ENCODE measurements around the gene LRCH4. TPM values are rescaled to one million over a fixed set of nuclear protein-coding genes. Genes with fewer than 3 reads are reported as not detected.

The LRCH4 gene
- total RNA-seq, 1 experiment from 2014 or later: 71.4 TPM

DNA sequence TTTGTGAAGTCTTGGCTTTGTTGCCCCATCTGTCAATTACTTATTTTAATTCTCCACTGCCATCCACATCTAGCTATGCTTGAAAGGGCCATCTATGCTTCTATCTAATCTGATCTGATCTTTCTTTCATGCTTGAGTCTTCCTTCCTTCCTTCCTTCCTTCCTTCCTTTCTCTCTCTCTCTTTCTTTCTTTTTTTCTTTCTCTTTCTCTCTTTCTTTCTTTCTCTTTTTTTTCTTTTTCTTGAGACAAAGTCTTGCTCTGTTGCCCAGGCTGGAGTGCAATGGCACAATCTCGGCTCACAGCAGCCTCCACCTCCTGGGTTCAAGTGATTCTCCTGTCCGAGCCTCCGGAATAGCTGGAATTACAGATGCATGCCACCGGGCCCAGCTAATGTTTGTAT lies 44.1 kb upstream of the LRCH4 start:
- H3K27me3 ChIP-seq (replicated peaks; ENCODE audit: control insufficient read depth, insufficient read depth, low read length): no peaks in the 10 kb centered on the region
- TF ChIP-seq, protein P1, sequence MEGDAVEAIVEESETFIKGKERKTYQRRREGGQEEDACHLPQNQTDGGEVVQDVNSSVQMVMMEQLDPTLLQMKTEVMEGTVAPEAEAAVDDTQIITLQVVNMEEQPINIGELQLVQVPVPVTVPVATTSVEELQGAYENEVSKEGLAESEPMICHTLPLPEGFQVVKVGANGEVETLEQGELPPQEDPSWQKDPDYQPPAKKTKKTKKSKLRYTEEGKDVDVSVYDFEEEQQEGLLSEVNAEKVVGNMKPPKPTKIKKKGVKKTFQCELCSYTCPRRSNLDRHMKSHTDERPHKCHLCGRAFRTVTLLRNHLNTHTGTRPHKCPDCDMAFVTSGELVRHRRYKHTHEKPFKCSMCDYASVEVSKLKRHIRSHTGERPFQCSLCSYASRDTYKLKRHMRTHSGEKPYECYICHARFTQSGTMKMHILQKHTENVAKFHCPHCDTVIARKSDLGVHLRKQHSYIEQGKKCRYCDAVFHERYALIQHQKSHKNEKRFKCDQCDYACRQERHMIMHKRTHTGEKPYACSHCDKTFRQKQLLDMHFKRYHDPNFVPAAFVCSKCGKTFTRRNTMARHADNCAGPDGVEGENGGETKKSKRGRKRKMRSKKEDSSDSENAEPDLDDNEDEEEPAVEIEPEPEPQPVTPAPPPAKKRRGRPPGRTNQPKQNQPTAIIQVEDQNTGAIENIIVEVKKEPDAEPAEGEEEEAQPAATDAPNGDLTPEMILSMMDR (IDR thresholded peaks at IDR 0.05; ENCODE audit: insufficient read depth in 1 of 2, low read depth in 1 of 2, low read length in 1 of 2, severe bottlenecking in 1 of 2, unreplicated experiment in 1 of 2): no peak
- H3K36me3 ChIP-seq (ENCODE audit: control insufficient read depth, insufficient read depth, low read length): no peaks in the 10 kb centered on the region
- intact Hi-C loops (cut with micrococcal nuclease; ENCODE audit: unreplicated experiment): loop anchor here (5.0 kb wide), 1 partner anchor 62 kb away; the partner anchor contains the start of gene GIGYF1
- no peaks in the 10 kb centered on the region for H3K4me1 ChIP-seq
- H3K9me3 ChIP-seq: no peaks in the 10 kb centered on the region
- ChIA-PET POLR2A (no interaction called here), CTCF (interaction anchor here (0.6 to 1.9 kb wide), 5 partner anchors 13 to 144 kb away, joined by 3 to 5 read pairs (median 4); partner anchors contain the start of genes GNB2 and MOSPD3)
- Mint-ChIP-seq H3K27me3 (ENCODE audit: insufficient read depth, unreplicated experiment) (no peaks in the 10 kb centered on the region), H3K36me3 (ENCODE audit: insufficient read depth, unreplicated experiment) (peaks cover 21% of the 10 kb centered on the region), H3K4me3 (ENCODE audit: unreplicated experiment) (no peak overlapping the region), H3K9me3 (ENCODE audit: unreplicated experiment) (no peaks in the 10 kb centered on the region), H3K4me1 (ENCODE audit: low read depth, unreplicated experiment) (no peaks in the 10 kb centered on the region), H3K27ac (ENCODE audit: unreplicated experiment) (no peak overlapping the region)
- no TSS peak for BruUV-seq (replicated peaks)
- DNase-seq: no peak
- no peak overlapping the region for H3K4me3 ChIP-seq (ENCODE audit: low read depth, low read length)

DNA sequence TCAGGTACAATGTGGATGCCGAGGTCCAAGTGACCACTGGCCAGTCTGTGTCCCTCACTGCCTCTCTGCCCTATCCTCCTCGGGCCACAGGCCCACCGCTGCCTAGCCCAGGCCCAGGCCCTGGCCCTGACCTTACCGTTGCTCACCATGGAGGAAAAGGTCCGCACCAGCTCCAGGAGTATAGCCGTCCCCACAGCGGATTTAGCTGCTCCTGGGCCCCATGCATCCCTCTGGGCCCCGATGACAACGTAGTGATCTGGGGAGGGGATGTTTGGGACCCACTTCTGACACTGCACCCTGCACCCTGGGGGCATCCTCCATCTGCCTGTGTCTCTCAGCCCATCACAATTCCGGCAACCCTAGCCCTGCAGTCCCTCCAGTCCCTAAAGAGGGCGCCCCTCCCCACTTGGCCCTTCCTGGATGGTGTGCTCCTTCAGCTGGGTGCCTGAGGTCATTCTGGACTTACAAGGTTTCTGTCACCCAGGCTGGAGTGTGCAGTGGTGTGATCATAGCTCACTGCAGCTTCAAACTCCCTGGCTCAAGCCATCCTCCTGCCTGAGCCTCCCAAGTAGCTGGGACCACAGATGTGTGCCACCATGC lies 43.3 kb upstream of the LRCH4 start:
- no peak overlapping the region for H3K4me3 ChIP-seq (ENCODE audit: low read depth, low read length)
- H3K4me1 Mint-ChIP-seq (ENCODE audit: low read depth, unreplicated experiment): no peaks in the 10 kb centered on the region

DNA sequence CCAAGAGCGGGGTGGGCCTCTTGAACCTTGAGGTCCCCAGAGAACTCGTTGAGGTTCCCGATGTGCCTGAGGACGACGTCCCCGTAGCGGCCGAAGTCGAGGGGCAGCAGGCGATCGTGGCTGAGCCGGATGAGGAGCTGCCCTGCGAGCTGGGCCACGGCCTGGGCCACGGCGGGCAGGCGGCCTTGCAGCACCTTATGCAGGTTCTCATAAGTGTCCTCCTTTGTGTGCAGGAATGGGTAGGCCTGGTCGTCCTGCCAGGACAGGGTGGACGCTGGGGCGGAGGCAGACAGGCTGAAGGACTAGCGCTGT lies 41.3 kb upstream of the LRCH4 start:
- POLR2A ChIA-PET: no interaction called here
- Mint-ChIP-seq H3K36me3 (ENCODE audit: insufficient read depth, unreplicated experiment) (peaks cover 7% of the 10 kb centered on the region), H3K4me3 (ENCODE audit: unreplicated experiment) (no peak overlapping the region), H3K4me1 (ENCODE audit: low read depth, unreplicated experiment) (no peaks in the 10 kb centered on the region), H3K9me3 (ENCODE audit: unreplicated experiment) (no peaks in the 10 kb centered on the region), H3K27ac (ENCODE audit: unreplicated experiment) (no peak overlapping the region), H3K27me3 (ENCODE audit: insufficient read depth, unreplicated experiment) (no peaks in the 10 kb centered on the region)
- no peak overlapping the region for H3K4me3 ChIP-seq (ENCODE audit: low read depth, low read length)
- no peak for DNase-seq
- no peaks in the 10 kb centered on the region for H3K9me3 ChIP-seq
- no peaks in the 10 kb centered on the region for H3K36me3 ChIP-seq (ENCODE audit: control insufficient read depth, insufficient read depth, low read length)
- H3K4me1 ChIP-seq: no peaks in the 10 kb centered on the region
- intact Hi-C loops (cut with micrococcal nuclease; ENCODE audit: unreplicated experiment): no loop called here
- TF ChIP-seq, protein P1 (IDR thresholded peaks at IDR 0.05; ENCODE audit: insufficient read depth in 1 of 2, low read depth in 1 of 2, low read length in 1 of 2, severe bottlenecking in 1 of 2, unreplicated experiment in 1 of 2): no peak
- BruUV-seq (replicated peaks): no TSS peak
- no peaks in the 10 kb centered on the region for H3K27me3 ChIP-seq (replicated peaks; ENCODE audit: control insufficient read depth, insufficient read depth, low read length)
- CTCF ChIA-PET: interaction anchor here (1.8 kb wide), 1 partner anchor 15 kb away, joined by 3 read pairs; the partner anchor contains the start of gene MOSPD3

More for the DNA sequence above, 43.3 kb upstream of the LRCH4 start:
- Mint-ChIP-seq H3K27ac (ENCODE audit: unreplicated experiment) (no peak overlapping the region), H3K4me3 (ENCODE audit: unreplicated experiment) (no peak overlapping the region), H3K36me3 (ENCODE audit: insufficient read depth, unreplicated experiment) (peaks cover 20% of the 10 kb centered on the region), H3K9me3 (ENCODE audit: unreplicated experiment) (no peaks in the 10 kb centered on the region), H3K27me3 (ENCODE audit: insufficient read depth, unreplicated experiment) (no peaks in the 10 kb centered on the region)
- Histone ChIP-seq H3K27me3 (replicated peaks; ENCODE audit: control insufficient read depth, insufficient read depth, low read length) (no peaks in the 10 kb centered on the region), H3K9me3 (no peaks in the 10 kb centered on the region), H3K4me1 (no peaks in the 10 kb centered on the region), H3K36me3 (ENCODE audit: control insufficient read depth, insufficient read depth, low read length) (no peaks in the 10 kb centered on the region)
- ChIA-PET CTCF (interaction anchor here (0.6 to 1.9 kb wide), 7 partner anchors 15 to 145 kb away, joined by 3 to 5 read pairs (median 4); partner anchors contain the start of genes FBXO24, GNB2, MOSPD3 and POP7), POLR2A (interaction anchor here (0.6 to 0.7 kb wide), 2 partner anchors 17 to 22 kb away, joined by 4 to 5 read pairs; partner anchors contain the start of gene MOSPD3)
- TF ChIP-seq, protein P1 (IDR thresholded peaks at IDR 0.05; ENCODE audit: insufficient read depth in 1 of 2, low read depth in 1 of 2, low read length in 1 of 2, severe bottlenecking in 1 of 2, unreplicated experiment in 1 of 2): peak; percentile 53 to 59
- DNase-seq: peak in 1 of 2 experiments; percentile 74
- no TSS peak for BruUV-seq (replicated peaks)
- intact Hi-C loops (cut with micrococcal nuclease; ENCODE audit: unreplicated experiment): no loop called here
